GM23248 (cell line): Measurements from ENCODE around the gene GRP. TPM values are rescaled to one million over a fixed set of nuclear protein-coding genes. Genes with fewer than 3 reads are reported as not detected.
A peak's percentile ranks its signal among the peaks of the same experiment; 100 is the strongest.

ENCODE experiments used
- DNase-seq: peaks from one replicate; pipeline ENCODE4 v3.0.0-alpha.2; 2015
- H2AFZ ChIP-seq: fragments of 200-600 bp; sonication (generic); 2 replicates; pipeline ENCODE4 v1.6.1; 2016; ENCODE audit warnings: antibody characterized with exemption
- H3F3A ChIP-seq: fragments of 200-600 bp; sonication (generic); 2 replicates; pipeline ENCODE4 v1.6.1; 2016; ENCODE audit warnings: mild to moderate bottlenecking, antibody characterized with exemption, mixed run types; ENCODE audit not compliant: insufficient read depth
- H3K27ac ChIP-seq: fragments of 200-600 bp; sonication (generic); 2 replicates; pipeline ENCODE4 v1.5.1; 2016; ENCODE audit warnings: mild to moderate bottlenecking
- H3K27me3 ChIP-seq: fragments of 200-600 bp; sonication (generic); replicated peaks from 2 replicates; pipeline ENCODE4 v1.6.1; 2016; ENCODE audit warnings: mild to moderate bottlenecking; ENCODE audit not compliant: insufficient read depth
- H3K36me3 ChIP-seq: fragments of 200-600 bp; sonication (generic); 2 replicates; pipeline ENCODE4 v1.6.1; 2016; ENCODE audit warnings: low read depth, mild to moderate bottlenecking
- H3K4me1 ChIP-seq: fragments of 200-600 bp; sonication (generic); 2 replicates; pipeline ENCODE4 v1.6.1; 2016; ENCODE audit warnings: mild to moderate bottlenecking; ENCODE audit not compliant: insufficient read depth
- H3K4me2 ChIP-seq: fragments of 200-600 bp; sonication (generic); one replicate; pipeline ENCODE4 v1.6.1; 2016; ENCODE audit warnings: mild to moderate bottlenecking; ENCODE audit not compliant: unreplicated experiment
- H3K4me3 ChIP-seq: fragments of 200-600 bp; sonication (generic); 2 replicates; pipeline ENCODE4 v1.5.1; 2016; ENCODE audit warnings: mild to moderate bottlenecking
- H3K79me2 ChIP-seq: fragments of 200-600 bp; sonication (generic); 2 replicates; pipeline ENCODE4 v1.6.1; 2016; ENCODE audit warnings: mild to moderate bottlenecking; ENCODE audit not compliant: insufficient read depth
- H3K9ac ChIP-seq: fragments of 200-600 bp; sonication (generic); 2 replicates; pipeline ENCODE4 v1.6.1; 2016; ENCODE audit warnings: mild to moderate bottlenecking
- H3K9me2 ChIP-seq: fragments of 200-600 bp; sonication (generic); 2 replicates; pipeline ENCODE4 v1.6.1; 2016; ENCODE audit warnings: mixed run types, mild to moderate bottlenecking, moderate library complexity; ENCODE audit not compliant: insufficient read depth
- H3K9me3 ChIP-seq: fragments of 200-600 bp; sonication (generic); one replicate; pipeline ENCODE4 v1.6.1; 2017; ENCODE audit warnings: low read depth
- H4K20me1 ChIP-seq: fragments of 200-600 bp; sonication (generic); 2 replicates; pipeline ENCODE4 v1.6.0; 2016; ENCODE audit not compliant: insufficient read depth
- EZH2 ChIP-seq: fragments of 200-600 bp; sonication (generic); IDR thresholded peaks from 2 replicates; pipeline ENCODE4 v1.6.1; 2018; ENCODE audit warnings: antibody characterized with exemption, mild to moderate bottlenecking; ENCODE audit not compliant: insufficient read depth, poor library complexity, severe bottlenecking
- EZH2phosphoT487 ChIP-seq: fragments of 200-600 bp; sonication (generic); IDR thresholded peaks from 2 replicates; pipeline ENCODE4 v1.6.1; 2018; ENCODE audit warnings: antibody characterized with exemption, moderate library complexity, mild to moderate bottlenecking, low read depth; ENCODE audit not compliant: insufficient read depth
- WGBS, 2 experiments: methylation state at CpG; one replicate each; pipeline ENCODE4 v1.1.6; 2015 to 2017; ENCODE audit warnings: low lambda C conversion rate in 2 of 2, low coverage in 1 of 2; ENCODE audit errors: missing lambda C conversion rate in 2 of 2; 5-methylcytosine and 5-hydroxymethylcytosine counted together
- in situ Hi-C: fragments of 300-500 bp; cut with MboI; formaldehyde crosslinking; loops from 2 replicates; pipeline ENCODE4 v1.15.0; 2020
- polyA plus RNA-seq: library from polyadenylated mRNA; unstranded; fragments of >200 nt; fragmentation: Nextera tagmentation; extraction: Ambion mirVana; gene quantifications from 2 replicates; pipeline ENCODE4 v1.2.1, GENCODE V29; 2016
- total RNA-seq: library from RNA; depleted of rRNA; stranded (reverse); fragments of >200 nt; shearing (Covaris generic); gene quantifications from 2 replicates; pipeline ENCODE4 v1.2.3, GENCODE V29; 2014

Gene GRP
- total and polyA plus RNA-seq, 2 experiments from 2014 or later = not detected

DNA sequence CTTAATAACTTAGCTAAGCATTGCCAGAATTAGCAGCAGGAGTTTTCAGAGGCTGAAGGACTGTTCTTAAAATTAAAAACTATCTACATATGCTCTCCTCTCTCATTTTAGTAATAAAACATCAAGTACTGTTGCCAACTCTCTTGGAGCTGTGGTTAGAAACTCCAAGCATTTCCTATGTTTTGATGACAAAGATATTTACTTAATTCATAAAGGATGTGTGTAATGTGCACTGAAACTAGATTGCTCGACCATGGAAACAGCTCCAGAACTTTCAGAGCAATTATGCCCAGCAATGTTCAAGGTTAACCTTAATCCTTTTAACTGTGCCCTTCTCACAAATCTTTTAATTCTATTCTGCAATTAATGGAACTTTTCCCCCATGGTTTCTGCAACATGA lies 8.4 kb downstream of the GRP start:
- Histone ChIP-seq H4K20me1 (no peaks in the 10 kb centered on the region), H3K4me2 (peak overlapping the region; percentile 60), H3K4me3 (0 out of 2 replicates have a peak overlapping the region, but pooled peaks have one; percentile 28), H3F3A (peaks cover 16% of the 10 kb centered on the region), H2AFZ (no peak overlapping the region), H3K27ac (peak overlapping the region; percentile 14; the same call in 1 of the 2 replicates), H3K27me3 (peaks cover 10% of the 10 kb centered on the region; the same call in 1 of the 2 replicates), H3K36me3 (no peaks in the 10 kb centered on the region), H3K9me3 (no peaks in the 10 kb centered on the region), H3K4me1 (peaks cover 30% of the 10 kb centered on the region), H3K79me2 (no peaks in the 10 kb centered on the region), H3K9ac (no peak overlapping the region), H3K9me2 (no peaks in the 10 kb centered on the region)
- TF ChIP-seq EZH2 (no peak), EZH2phosphoT487 (no peak)
- WGBS, 2 experiments = 0% methylated on average over 1 of the region's 1 CpG
- peak; percentile 75 for DNase-seq
- in situ Hi-C loops = loop anchor here (25.0 kb wide), 1 partner anchor 584 kb away; no protein-coding TSS in a partner anchor

DNA sequence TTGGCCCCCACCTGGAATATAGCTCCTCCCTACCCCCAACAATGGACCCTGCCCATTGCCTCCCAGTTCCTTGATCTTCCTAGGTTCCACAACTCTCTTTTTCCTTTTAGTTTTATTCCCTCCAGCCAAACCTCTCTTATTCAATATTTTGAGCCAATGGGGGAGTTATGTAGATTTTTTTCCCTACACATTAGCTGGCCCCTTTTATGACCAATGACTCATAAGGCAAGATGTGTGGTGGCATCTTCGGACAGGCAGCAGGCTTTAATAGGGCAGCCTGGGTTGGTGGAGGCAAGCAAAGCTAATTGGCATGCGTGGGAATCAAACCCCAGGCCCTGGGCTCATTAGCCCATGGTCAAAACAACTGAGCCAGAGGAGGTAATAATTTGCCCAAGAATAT lies 9.2 kb downstream of the GRP start:
- H3K27ac ChIP-seq = no peak overlapping the region
- 71 to 77% methylated on average over 2 of the region's 2 CpGs for WGBS, 2 experiments
- H3K4me3 ChIP-seq = no peak overlapping the region
- H3K4me2 ChIP-seq = peak overlapping the region; percentile 60
- no peak overlapping the region for H2AFZ ChIP-seq
- H3K27me3 ChIP-seq = peaks cover 3% of the 10 kb centered on the region; the same call in 1 of the 2 replicates
- peaks cover 30% of the 10 kb centered on the region for H3K4me1 ChIP-seq
- no peaks in the 10 kb centered on the region for H3K79me2 ChIP-seq
- H3K9ac ChIP-seq = no peak overlapping the region
- no peaks in the 10 kb centered on the region for H3K9me3 ChIP-seq
- DNase-seq = peak; percentile 45
- peaks cover 16% of the 10 kb centered on the region for H3F3A ChIP-seq
- no peaks in the 10 kb centered on the region for H4K20me1 ChIP-seq
- no peaks in the 10 kb centered on the region for H3K9me2 ChIP-seq
- TF ChIP-seq EZH2 (no peak), EZH2phosphoT487 (no peak)
- H3K36me3 ChIP-seq = no peaks in the 10 kb centered on the region
- in situ Hi-C loops = loop anchor here (25.0 kb wide), 1 partner anchor 583 kb away; no protein-coding TSS in a partner anchor

DNA sequence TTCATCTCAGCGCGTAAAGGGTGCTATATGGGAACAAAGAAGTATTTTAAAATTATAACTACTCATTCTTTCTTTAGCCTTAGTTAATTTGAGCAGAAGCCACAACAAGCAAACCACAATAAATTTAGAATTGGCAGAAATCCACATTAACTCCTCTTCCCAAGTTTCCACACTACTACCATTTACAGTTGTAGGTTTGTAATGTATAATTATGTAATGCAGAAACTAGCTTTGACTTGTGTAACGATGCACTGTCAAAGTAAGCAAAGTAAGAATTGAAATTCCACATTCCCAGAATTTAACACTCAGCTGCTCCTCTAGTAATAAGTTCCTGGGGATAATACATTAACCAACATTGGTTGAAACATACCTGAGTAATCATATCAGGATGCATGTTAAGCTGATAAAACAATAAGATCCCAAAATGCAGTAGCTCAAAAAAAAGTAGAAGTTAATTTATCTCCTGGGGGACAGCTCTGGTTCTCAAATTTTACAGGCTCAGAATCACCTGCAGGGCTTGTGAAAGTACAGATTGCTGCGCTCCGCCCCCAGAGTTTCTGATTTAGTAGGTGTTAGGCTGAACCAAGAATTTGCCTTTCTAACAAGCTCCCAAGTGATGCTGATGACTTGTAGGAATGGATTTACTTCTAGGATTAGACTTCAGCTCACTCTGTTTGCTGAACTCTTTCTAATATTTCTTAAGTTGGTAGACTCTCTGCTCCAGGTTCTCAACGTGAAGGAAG lies 9.9 kb downstream of the GRP start:
- no peak for TF ChIP-seq EZH2phosphoT487
- TF ChIP-seq EZH2 = no peak
- Histone ChIP-seq H4K20me1 (no peaks in the 10 kb centered on the region), H3K79me2 (no peaks in the 10 kb centered on the region), H3K4me3 (no peak overlapping the region), H3F3A (peaks cover 16% of the 10 kb centered on the region), H3K36me3 (no peaks in the 10 kb centered on the region), H3K9me3 (no peaks in the 10 kb centered on the region), H3K4me2 (no peak overlapping the region), H2AFZ (no peak overlapping the region), H3K4me1 (peaks cover 30% of the 10 kb centered on the region), H3K9me2 (no peaks in the 10 kb centered on the region), H3K9ac (no peak overlapping the region), H3K27ac (no peak overlapping the region), H3K27me3 (no peaks in the 10 kb centered on the region; the same call in 1 of the 2 replicates)
- no peak for DNase-seq
- 76 to 78% methylated on average over 6 of the region's 6 CpGs for WGBS, 2 experiments
- in situ Hi-C loops = loop anchor here (25.0 kb wide), 1 partner anchor 582 kb away; no protein-coding TSS in a partner anchor

DNA sequence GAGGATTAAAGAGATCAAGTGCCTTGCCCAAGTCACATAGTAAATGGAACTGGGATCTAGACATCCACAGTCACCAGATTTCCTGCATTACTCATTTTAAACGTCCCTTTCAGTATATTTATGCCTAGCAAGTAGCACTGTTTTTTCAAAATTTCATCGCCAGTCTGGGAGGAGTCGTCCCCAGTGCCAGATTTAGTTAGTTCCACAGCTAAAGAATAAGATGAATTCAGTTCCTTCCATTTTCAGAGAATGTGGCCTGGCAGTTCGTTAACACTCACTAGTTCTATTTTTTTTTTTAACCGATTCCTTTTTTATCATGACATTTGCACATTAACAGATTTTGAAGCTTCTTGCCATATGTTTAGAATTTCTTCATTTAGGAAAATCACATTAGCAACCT lies 11.2 kb downstream of the GRP start:
- DNase-seq = no peak
- Histone ChIP-seq H3K27ac (no peak overlapping the region), H3K79me2 (no peaks in the 10 kb centered on the region), H3K9ac (no peak overlapping the region), H3K9me3 (no peaks in the 10 kb centered on the region), H3K27me3 (no peaks in the 10 kb centered on the region; the same call in 1 of the 2 replicates), H3F3A (peaks cover 16% of the 10 kb centered on the region), H3K4me1 (peaks cover 30% of the 10 kb centered on the region), H3K36me3 (no peaks in the 10 kb centered on the region), H3K4me2 (no peak overlapping the region), H2AFZ (no peak overlapping the region), H3K4me3 (no peak overlapping the region), H3K9me2 (no peaks in the 10 kb centered on the region), H4K20me1 (no peaks in the 10 kb centered on the region)
- no peak for TF ChIP-seq EZH2
- TF ChIP-seq EZH2phosphoT487 = no peak
- in situ Hi-C loops = loop anchor here (25.0 kb wide), 1 partner anchor 581 kb away; no protein-coding TSS in a partner anchor
- WGBS, 2 experiments = 73% methylated on average over 5 of the region's 5 CpGs
